Activated CD8-positive, alpha-beta T cell treated with anti-CD3 and anti-CD28 coated beads for 36 hours (primary cell): ENCODE measurements around the gene ANKFY1. TPM values are rescaled to one million over a fixed set of nuclear protein-coding genes. Genes with fewer than 3 reads are reported as not detected.
A peak's percentile ranks its signal among the peaks of the same experiment; 100 is the strongest.
"Not testable (repeated sequence)": the region's sequence is repeated elsewhere in the genome, so short reads cannot be mapped to it uniquely, and the experiment has no call there.

Experiments
- ATAC-seq: fragments of 200-7000 bp; cut with Tn5 transposase; one replicate; pipeline ENCODE4 v1.10.0; 2021; ENCODE audit warnings: mild to moderate bottlenecking, moderate library complexity
- CTCF ChIA-PET: fragments of 350-600 bp; sonication (Branson Sonifier 250); formaldehyde crosslinking; loops from one replicate; lab custom pipeline; 2021; ENCODE audit warnings: antibody characterized with exemption; lab: Charles Lee
- POLR2A ChIA-PET: fragments of 350-600 bp; sonication (Branson Sonifier 250); formaldehyde crosslinking; loops from one replicate; lab custom pipeline; 2021; ENCODE audit warnings: antibody characterized with exemption; lab: Charles Lee
- DNase-seq: peaks from one replicate; pipeline ENCODE4 v3.0.0-alpha.2; 2020
- H3K27ac Mint-ChIP-seq: one replicate; pipeline ENCODE4 v1.8.0; 2021; ENCODE audit warnings: mild to moderate bottlenecking, mixed read lengths
- H3K27me3 Mint-ChIP-seq: one replicate; pipeline ENCODE4 v1.8.0; 2021; ENCODE audit warnings: mixed read lengths
- H3K36me3 Mint-ChIP-seq: one replicate; pipeline ENCODE4 v1.8.0; 2021; ENCODE audit warnings: low read depth, mixed read lengths
- H3K4me1 Mint-ChIP-seq: one replicate; pipeline ENCODE4 v1.8.0; 2021; ENCODE audit warnings: low read depth, mixed read lengths
- H3K4me3 Mint-ChIP-seq: one replicate; pipeline ENCODE4 v1.8.0; 2021; ENCODE audit warnings: mild to moderate bottlenecking, moderate library complexity, mixed read lengths
- H3K9me3 Mint-ChIP-seq: one replicate; pipeline ENCODE4 v1.8.0; 2021; ENCODE audit warnings: mixed read lengths
- intact Hi-C: fragments of 100-400 bp; cut with micrococcal nuclease; formaldehyde crosslinking; loops from one replicate; pipeline ENCODE4 v1.10.0; 2022
- total RNA-seq, 2 experiments: library from RNA; stranded (reverse); gene quantifications; one replicate each; pipeline ENCODE4 v1.2.3, GENCODE V29; 2021
- TF ChIP-seq, protein P1 (sequence below): fragments of 200-600 bp; IDR thresholded peaks from one replicate; pipeline ENCODE4 v1.8.0; 2022; ENCODE audit warnings: antibody characterized with exemption, mild to moderate bottlenecking

Gene ANKFY1
- total RNA-seq, 2 experiments from 2014 or later = 46.3 to 46.8 TPM

DNA sequence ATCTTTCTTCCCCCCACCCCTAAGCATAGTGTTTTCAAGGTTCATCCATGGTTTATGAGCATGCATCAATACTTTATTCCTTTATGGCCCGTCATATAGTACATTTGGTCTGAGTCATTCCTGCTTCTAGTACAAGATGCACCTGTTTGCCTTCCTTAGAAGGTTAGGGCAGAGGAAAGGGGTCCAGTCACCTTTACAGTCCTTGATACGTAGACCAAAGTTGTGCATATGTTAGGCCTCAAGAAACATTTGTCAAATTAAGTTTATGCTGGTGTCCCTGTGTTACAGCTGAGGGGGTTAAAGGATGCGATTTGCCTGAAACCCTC lies 119.4 kb downstream of the ANKFY1 start:
- no peaks in the 10 kb centered on the region for H3K27me3 Mint-ChIP-seq
- ATAC-seq (no peak), DNase-seq (no peak)
- intact Hi-C loops = no loop called here
- peaks cover 6% of the 10 kb centered on the region for H3K36me3 Mint-ChIP-seq
- POLR2A ChIA-PET = interaction anchor here (1.6 to 3.8 kb wide), 6 partner anchors 9 to 222 kb away, joined by 9 to 25 read pairs (median 14); partner anchors contain the start of gene UBE2G1
- TF ChIP-seq, protein P1, sequence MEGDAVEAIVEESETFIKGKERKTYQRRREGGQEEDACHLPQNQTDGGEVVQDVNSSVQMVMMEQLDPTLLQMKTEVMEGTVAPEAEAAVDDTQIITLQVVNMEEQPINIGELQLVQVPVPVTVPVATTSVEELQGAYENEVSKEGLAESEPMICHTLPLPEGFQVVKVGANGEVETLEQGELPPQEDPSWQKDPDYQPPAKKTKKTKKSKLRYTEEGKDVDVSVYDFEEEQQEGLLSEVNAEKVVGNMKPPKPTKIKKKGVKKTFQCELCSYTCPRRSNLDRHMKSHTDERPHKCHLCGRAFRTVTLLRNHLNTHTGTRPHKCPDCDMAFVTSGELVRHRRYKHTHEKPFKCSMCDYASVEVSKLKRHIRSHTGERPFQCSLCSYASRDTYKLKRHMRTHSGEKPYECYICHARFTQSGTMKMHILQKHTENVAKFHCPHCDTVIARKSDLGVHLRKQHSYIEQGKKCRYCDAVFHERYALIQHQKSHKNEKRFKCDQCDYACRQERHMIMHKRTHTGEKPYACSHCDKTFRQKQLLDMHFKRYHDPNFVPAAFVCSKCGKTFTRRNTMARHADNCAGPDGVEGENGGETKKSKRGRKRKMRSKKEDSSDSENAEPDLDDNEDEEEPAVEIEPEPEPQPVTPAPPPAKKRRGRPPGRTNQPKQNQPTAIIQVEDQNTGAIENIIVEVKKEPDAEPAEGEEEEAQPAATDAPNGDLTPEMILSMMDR = no peak
- CTCF ChIA-PET = interaction anchor here (1.1 to 1.2 kb wide), 3 partner anchors 11 to 230 kb away, joined by 3 to 5 read pairs (median 3); no protein-coding TSS in a partner anchor
- peak overlapping the region; percentile 82 for H3K4me3 Mint-ChIP-seq
- no peaks in the 10 kb centered on the region for H3K9me3 Mint-ChIP-seq
- H3K27ac Mint-ChIP-seq = peak overlapping the region; percentile 98
- peaks cover 41% of the 10 kb centered on the region for H3K4me1 Mint-ChIP-seq

DNA sequence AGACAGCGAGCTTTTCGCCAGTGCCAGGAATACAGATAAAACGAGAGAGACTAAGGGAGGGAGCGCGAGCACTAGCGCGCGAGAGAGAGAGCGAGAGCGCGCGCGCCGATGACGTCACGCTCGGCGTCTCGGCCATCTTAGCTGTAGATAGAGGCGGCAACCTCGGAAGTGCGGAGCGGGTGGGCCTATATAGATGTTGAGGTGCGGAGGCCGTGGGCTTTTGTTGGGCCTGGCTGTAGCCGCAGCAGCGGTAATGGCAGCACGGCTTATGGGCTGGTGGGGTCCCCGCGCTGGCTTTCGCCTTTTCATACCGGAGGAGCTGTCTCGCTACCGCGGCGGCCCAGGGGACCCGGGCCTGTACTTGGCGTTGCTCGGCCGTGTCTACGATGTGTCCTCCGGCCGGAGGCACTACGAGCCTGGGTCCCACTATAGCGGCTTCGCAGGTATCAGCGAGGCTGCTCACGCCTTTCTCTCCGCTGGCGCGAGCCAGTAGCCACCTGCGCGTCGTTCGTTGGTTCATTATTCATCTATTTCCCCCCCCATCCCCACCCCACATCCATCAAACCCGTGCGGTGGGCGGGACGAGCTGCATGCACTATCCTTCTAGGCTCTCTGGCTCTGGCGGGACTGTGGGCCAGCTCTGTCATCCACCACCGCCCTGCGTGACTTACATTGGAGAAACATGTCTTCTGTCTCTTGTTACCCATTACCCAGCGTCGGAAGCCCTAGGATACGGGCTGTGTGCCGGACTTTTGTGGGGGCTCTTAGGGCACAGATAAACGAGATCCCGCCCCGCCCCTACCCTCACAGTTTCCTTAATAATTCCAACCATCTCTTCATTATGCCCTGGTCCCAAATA lies 120.0 kb downstream of the ANKFY1 start:
- ATAC-seq (peak; percentile 81), DNase-seq (peak; percentile 94)
- ChIA-PET CTCF (interaction anchor here (0.7 to 1.5 kb wide), 6 partner anchors 12 to 253 kb away, joined by 3 to 6 read pairs (median 3); no protein-coding TSS in a partner anchor), POLR2A (interaction anchor here (0.6 to 3.8 kb wide), 16 partner anchors 9 to 421 kb away, joined by 3 to 25 read pairs (median 5); partner anchors contain the start of genes SPNS3 and UBE2G1)
- intact Hi-C loops = no loop called here
- peak overlapping the region; percentile 82 for H3K4me3 Mint-ChIP-seq
- H3K27ac Mint-ChIP-seq = peak overlapping the region; percentile 98
- H3K9me3 Mint-ChIP-seq = no peaks in the 10 kb centered on the region
- peaks cover 45% of the 10 kb centered on the region for H3K4me1 Mint-ChIP-seq
- H3K27me3 Mint-ChIP-seq = no peaks in the 10 kb centered on the region
- H3K36me3 Mint-ChIP-seq = peaks cover 6% of the 10 kb centered on the region
- TF ChIP-seq, protein P1 = no peak

DNA sequence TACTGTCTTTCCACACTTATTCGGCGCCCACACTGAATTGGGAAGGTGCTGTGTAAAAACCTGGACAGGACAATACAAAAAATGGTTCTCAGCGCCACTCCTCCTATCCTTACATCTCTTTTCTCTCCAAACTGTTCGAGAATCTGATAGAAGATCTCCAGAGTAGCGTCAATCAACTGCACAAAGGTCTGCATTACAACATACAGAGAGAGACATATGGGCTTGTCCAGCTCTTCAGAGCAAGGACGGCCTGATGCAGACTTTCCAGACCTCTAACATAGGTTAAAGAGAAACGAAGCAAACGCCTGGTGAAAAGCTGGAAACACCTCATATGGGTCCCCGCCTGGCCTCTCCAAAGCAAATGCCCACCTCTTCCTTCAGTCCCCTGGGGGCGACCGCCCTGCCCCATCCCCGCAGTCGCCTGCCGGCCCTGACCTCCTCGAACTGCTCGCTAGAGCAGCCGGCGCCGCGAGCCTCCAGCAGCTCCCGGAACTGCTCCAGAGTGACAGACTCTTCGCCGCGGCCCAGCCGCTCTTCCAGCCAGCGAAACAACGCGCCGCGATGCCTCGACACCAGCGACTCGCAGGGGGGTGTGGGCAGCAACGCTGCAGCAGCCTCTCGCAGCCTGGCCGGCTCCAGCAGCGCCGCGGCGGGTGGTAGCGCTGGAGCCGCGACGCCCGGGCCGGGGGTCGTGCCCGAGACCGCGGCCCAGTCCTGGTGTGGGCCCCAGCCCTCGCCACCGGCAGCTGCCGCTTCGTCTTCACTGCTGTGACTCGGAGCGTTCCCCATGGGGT lies 121.5 kb downstream of the ANKFY1 start:
- H3K9me3 Mint-ChIP-seq = no peaks in the 10 kb centered on the region
- H3K27ac Mint-ChIP-seq = peak overlapping the region; percentile 98
- CTCF ChIA-PET = interaction anchor here (0.8 to 1.5 kb wide), 2 partner anchors 33 to 425 kb away, joined by 3 to 6 read pairs; no protein-coding TSS in a partner anchor
- intact Hi-C loops = no loop called here
- TF ChIP-seq, protein P1 = no peak
- H3K4me3 Mint-ChIP-seq = peak overlapping the region; percentile 82
- H3K4me1 Mint-ChIP-seq = peaks cover 59% of the 10 kb centered on the region
- peaks cover 6% of the 10 kb centered on the region for H3K36me3 Mint-ChIP-seq
- ATAC-seq (no peak), DNase-seq (peak; percentile 44)
- POLR2A ChIA-PET = interaction anchor here (0.7 to 3.8 kb wide), 7 partner anchors 8 to 34 kb away, joined by 3 to 25 read pairs (median 5); no protein-coding TSS in a partner anchor
- H3K27me3 Mint-ChIP-seq = no peaks in the 10 kb centered on the region

DNA sequence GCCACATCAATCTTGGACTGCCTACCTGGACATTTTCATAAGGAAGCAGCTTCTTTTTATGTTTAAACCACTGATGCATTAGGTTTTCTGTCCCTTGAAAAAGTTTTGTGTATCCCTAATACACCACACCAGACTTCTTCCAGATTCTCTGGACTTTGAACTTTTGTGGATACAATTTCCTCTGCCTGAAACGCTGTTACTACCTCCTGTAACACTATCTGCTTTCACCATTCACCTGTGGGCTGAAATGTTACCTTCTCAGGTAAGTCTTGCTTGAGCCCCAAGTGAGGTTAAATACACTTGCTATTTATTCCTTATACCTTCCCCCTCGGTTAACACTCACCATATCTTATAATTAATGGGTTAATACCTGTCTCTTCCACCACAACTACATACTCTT lies 123.7 kb downstream of the ANKFY1 start:
- H3K9me3 Mint-ChIP-seq = no peaks in the 10 kb centered on the region
- peaks cover 6% of the 10 kb centered on the region for H3K36me3 Mint-ChIP-seq
- H3K27ac Mint-ChIP-seq = no peak overlapping the region
- peaks cover 62% of the 10 kb centered on the region for H3K4me1 Mint-ChIP-seq
- TF ChIP-seq, protein P1 = no peak
- CTCF ChIA-PET = interaction anchor here (1.2 kb wide), 1 partner anchor 14 kb away, joined by 3 read pairs; no protein-coding TSS in a partner anchor
- no peak for ATAC-seq
- no peak overlapping the region for H3K4me3 Mint-ChIP-seq
- intact Hi-C loops = no loop called here
- no peaks in the 10 kb centered on the region for H3K27me3 Mint-ChIP-seq
- DNase-seq = no peak
- POLR2A ChIA-PET = interaction anchor here (0.7 kb wide), 1 partner anchor 226 kb away, joined by 3 read pairs; no protein-coding TSS in a partner anchor

DNA sequence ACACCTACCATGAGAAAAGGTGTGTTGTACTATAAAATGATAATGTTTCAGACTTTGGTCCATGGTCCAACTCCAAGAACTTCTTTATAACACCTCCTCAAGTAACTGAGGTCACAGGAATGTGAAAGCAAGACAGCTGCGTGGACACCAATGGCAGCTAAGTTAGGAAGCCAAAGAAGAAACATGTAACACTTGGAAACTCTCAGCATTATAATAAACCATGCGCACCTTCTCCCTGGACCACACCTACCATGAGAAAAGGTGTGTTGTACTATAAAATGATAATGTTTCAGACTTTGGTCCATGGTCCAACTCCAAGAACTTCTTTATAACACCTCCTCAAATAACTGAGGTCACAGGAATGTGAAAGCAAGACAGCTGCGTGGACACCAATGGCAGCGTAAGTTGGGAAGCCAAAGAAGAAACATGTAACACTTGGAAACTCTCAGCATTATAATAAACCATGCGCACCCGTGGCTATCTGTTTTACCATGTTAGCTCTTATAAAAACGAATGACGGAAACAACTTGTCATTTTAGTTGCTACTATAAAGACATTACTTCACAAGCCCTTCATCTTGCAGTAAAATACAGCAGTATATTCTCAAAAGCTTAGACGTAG lies 124.8 kb downstream of the ANKFY1 start:
- CTCF ChIA-PET = interaction anchor here (1.2 kb wide), 1 partner anchor 15 kb away, joined by 3 read pairs; no protein-coding TSS in a partner anchor
- H3K4me3 Mint-ChIP-seq, intact Hi-C loops, DNase-seq, H3K9me3 Mint-ChIP-seq, ATAC-seq, H3K36me3 Mint-ChIP-seq, H3K27ac Mint-ChIP-seq, H3K27me3 Mint-ChIP-seq: not testable (repeated sequence)
- POLR2A ChIA-PET = interaction anchor here (1.8 kb wide), 1 partner anchor 10 kb away, joined by 4 read pairs; no protein-coding TSS in a partner anchor
- H3K4me1 Mint-ChIP-seq = peaks cover 61% of the 10 kb centered on the region
